T-helper 1 cell treated with Interleukin-12 subunit alpha and Interleukin-12 subunit beta and Interleukin-4 antibody, amounts not matched to agents 30 ng/mL and 1 ng/mL, for 36 hours (primary cell): ENCODE measurements around the gene ADAP1. TPM values are rescaled to one million over a fixed set of nuclear protein-coding genes. Genes with fewer than 3 reads are reported as not detected.

ENCODE experiments used
- intact Hi-C: fragments of 100-400 bp; cut with micrococcal nuclease; formaldehyde crosslinking; loops from one replicate; pipeline ENCODE4 v1.15.1; 2024
- total RNA-seq: library from RNA; stranded (reverse); gene quantifications from 2 replicates; pipeline ENCODE4 v1.2.3, GENCODE V29; 2022

The ADAP1 gene
- total RNA-seq, 1 donor from 2014 or later: 20.9 TPM

DNA sequence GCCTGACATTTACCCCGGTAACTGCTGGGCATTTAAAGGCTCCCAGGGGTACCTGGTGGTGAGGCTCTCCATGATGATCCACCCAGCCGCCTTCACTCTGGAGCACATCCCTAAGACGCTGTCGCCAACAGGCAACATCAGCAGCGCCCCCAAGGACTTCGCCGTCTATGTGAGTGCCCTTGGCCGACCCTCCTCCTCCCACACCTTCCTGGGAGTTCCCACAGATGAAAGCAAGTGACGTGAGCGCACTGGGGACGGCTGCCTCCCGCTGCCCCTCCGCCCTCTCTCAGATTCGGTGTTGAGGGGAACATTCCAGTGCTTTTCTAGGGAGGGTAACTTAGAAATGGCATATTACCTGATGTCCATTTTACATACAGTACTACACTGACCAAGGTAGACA lies 85.1 kb downstream of the ADAP1 start:
- intact Hi-C loops: no loop called here

DNA sequence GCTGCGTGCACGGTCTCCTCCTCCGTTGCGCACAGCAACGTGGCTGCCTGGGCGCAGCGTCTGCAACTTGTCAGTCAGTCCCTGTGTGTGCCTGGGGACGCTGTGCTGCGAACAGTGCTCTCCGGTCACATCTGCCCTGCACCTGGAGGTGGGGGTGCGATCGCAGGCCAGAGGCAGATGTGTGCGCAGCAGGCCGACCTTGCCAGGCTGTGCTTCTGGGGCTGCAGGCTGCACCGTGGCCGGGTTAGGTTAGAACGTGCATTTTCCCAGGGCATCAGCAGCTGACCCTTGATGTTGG lies 86.3 kb downstream of the ADAP1 start:
- intact Hi-C loops: no loop called here

GRCh38 chr7:867406-868188 lies 86.9 kb downstream of the ADAP1 start:
- intact Hi-C loops: no loop called here

DNA sequence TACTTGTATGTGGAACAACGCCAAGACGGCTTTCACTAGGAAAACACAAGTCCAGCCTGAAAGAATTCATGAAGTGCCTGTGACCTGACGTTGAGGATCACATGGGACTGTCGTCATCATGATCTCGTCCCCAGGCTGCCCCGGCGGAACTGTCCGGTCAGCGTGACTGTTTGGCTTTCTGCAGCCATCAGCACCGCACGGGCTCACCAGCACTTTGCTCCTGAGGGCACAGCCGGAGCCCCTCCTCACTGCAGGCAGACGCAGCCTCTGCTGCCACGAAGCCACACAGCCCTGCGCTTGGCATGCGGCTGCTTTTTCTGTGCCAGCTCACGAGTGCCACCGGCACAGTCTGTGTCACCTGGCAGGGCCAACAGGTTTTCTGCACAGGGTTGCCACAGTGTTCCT lies 87.5 kb downstream of the ADAP1 start:
- intact Hi-C loops: no loop called here

GRCh38 chr7:865921-866320 lies 88.6 kb downstream of the ADAP1 start:
- intact Hi-C loops: no loop called here

DNA sequence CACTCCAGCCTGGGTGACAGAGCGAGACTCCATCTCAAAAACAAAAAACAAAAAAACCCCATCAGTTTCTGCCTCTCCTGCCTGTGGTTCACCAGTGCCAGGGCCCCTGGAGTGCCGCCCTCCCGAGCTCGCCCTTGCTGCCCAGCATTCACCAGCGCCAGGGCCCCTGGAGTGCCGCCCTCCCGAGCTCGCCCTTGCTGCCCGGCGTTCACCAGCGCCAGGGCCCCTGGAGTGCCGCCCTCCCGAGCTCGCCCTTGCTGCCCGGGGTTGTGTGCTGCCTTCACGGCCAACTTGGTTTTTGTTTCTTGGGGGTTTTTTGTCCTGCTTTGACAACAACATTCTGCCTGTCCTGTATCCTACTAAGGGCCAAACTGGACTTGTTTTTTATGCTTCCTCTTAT lies 91.4 kb downstream of the ADAP1 start:
- intact Hi-C loops: no loop called here

- intact Hi-C loops: no loop called here
Observed at GRCh38 chr7:862157-862556, 92.3 kb downstream of the ADAP1 start.

DNA sequence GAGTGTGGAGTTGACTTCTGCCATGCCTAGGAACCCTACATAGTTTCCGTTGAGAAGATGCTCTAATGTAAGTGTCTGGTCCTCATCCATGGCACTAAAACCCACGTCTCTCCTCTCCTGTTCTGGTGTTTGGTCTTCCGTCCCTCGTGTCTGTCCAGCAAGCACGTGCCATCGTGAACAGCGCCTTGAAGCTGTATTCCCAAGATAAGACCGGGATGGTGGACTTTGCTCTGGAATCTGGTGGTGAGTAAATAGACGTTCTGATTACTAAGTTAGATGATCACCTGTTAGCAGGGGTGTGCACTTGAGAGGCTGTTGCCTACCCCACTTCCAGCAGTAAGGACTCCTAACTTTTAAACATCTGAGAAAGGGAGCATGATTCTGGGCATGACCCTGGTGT lies 93.3 kb downstream of the ADAP1 start:
- intact Hi-C loops: no loop called here

GRCh38 chr7:860149-860548 lies 94.3 kb downstream of the ADAP1 start:
- intact Hi-C loops: no loop called here

DNA sequence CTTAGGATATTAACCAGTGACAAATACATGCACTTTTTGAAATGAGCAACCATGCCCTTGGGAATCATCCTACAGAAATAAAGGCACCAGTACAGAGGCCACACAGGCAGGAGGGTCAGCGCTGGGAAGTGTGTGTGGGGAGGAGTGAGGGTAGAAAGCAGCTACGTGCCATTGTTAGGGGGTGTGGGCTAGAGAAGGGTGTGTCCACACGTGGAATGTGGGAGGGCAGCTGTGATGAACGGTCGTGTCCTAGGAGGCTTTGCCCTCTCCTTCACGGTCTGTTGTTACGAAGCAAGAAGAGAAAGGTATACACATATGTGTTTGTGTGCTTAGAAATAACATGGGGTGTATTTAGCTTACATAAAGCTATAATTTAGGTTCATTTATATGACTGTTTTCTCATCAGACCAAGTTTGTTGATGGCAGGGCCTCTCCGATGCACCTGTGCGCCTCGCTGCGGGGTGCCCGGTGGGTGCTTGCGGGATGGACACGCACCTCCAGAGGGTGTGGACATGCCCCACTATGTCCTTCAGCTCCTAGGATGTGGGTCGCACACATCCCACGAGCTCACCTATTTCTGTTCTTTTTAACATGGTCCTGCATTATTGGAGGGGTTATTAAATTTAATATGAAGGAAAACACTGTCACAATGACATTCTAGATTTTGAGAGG lies 95.0 kb downstream of the ADAP1 start:
- intact Hi-C loops: no loop called here

GRCh38 chr7:857661-858060 lies 96.8 kb downstream of the ADAP1 start:
- intact Hi-C loops: no loop called here

- intact Hi-C loops: no loop called here
Observed at GRCh38 chr7:856444-857095, 97.9 kb downstream of the ADAP1 start.

GRCh38 chr7:855686-856369 lies 98.7 kb downstream of the ADAP1 start:
- intact Hi-C loops: no loop called here

- intact Hi-C loops: no loop called here
Observed at GRCh38 chr7:854118-854775, 100.2 kb downstream of the ADAP1 start.

DNA sequence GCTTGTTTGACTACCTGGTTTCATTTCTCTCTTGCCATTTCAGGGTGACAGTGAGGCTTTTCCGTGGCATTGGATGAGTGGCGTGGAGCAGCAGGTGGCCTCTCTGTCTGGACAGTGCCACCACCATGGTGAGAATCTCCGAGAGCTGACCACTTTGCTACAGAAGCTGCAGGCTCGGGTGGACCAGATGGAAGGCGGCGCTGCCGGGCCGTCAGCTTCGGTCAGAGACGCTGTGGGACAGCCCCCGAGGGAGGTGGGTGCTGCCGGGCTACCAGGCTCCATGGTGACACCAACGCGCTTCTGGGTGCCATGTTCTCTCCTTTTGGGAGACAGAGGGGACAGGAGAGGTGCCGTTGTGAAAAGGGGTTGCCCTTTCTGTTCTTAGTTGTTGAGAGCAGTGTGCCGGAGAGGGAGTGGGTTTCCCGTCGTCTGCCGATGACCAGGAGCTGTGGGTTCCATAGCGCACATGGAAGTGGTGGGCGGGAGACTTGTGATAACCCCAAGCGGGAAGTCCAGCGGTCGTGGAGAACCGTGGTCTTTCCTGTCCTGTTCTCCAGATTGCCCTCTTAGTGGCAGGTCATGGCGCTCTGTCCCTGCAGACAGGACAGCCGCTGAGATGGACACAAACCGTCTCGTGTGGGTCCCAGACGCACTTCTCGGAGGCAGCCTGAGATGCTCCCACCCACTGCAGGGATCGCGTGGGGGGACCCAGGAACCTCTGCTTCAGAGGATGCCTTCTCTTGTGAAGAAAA lies 100.9 kb downstream of the ADAP1 start:
- intact Hi-C loops: no loop called here

DNA sequence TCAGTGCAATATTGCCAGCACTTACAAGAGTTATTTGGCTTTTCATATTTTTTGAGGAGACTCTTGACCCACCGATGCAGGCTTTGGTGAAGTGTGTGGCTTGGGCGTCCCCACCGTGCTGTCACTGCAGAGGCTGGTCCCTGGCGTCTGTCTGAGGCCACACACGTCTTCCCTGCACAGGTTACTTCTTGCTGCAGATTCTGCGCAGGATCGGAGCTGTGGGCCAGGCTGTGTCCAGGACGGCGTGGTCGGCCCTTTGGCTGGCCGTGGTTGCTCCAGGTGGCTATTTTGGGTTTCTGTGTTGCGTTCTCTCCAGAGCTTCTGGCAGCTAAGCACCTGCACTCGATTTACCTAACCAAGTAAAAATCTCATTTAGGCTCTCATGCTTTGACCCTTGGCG lies 103.3 kb downstream of the ADAP1 start:
- intact Hi-C loops: no loop called here

DNA sequence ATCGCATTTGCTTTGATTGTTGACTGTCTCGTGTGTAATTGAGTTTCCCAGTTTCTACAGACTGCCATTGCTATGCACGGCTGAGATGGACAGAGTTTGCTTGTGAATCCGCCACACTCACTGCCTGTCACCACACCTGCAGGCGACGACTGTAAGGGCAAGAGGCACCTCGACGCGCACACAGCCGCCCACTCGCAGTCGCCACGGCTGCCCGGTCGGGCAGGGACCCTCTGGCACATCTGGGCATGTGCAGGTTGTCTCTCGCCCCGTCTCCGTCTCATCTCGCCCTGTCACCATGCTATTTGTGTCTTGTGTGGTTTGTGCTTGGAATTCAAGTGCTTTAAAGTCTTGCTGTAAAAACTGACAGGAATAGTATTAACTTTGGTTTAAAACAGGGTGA lies 104.7 kb downstream of the ADAP1 start:
- intact Hi-C loops: no loop called here

- intact Hi-C loops: no loop called here
Observed at GRCh38 chr7:849145-849544, 105.3 kb downstream of the ADAP1 start.
